PC-3 (cell line): ENCODE measurements around the gene R3HCC1L. TPM values are rescaled to one million over a fixed set of nuclear protein-coding genes. Genes with fewer than 3 reads are reported as not detected.
A peak's percentile ranks its signal among the peaks of the same experiment; 100 is the strongest.
"Not testable (repeated sequence)": the region's sequence is repeated elsewhere in the genome, so short reads cannot be mapped to it uniquely, and the experiment has no call there.

ENCODE experiments used
- ATAC-seq: fragments of 200-7000 bp; cut with Tn5 transposase; 2 replicates; pipeline ENCODE4 v1.9.1; 2020; ENCODE audit warnings: mild to moderate bottlenecking, moderate library complexity
- BruUV-seq: library from RNA; stranded (reverse); fragments of 400-500 nt; replicated peaks from 2 replicates; lab custom pipeline; 2021; lab: Mats Ljungman, UMichigan
- CTCF ChIA-PET: fragments of 300-600 bp; sonication (Branson Sonifier 250); formaldehyde crosslinking; loops from one replicate; lab custom pipeline; 2022; ENCODE audit warnings: antibody characterized with exemption; lab: Charles Lee
- POLR2A ChIA-PET: fragments of 300-600 bp; sonication (Branson Sonifier 250); formaldehyde crosslinking; loops from one replicate; lab custom pipeline; 2022; ENCODE audit warnings: antibody characterized with exemption; ENCODE audit not compliant: unreplicated experiment; lab: Charles Lee
- DNase-seq: peaks from one replicate; pipeline ENCODE4 v3.0.0-alpha.2; 2015
- H2AFZ ChIP-seq: fragments of 300-600 bp; sonication (generic); 2 replicates; pipeline ENCODE4 v1.6.0; 2016; ENCODE audit warnings: antibody characterized with exemption, low read length
- H3F3A ChIP-seq: fragments of 300-600 bp; sonication (generic); one replicate; pipeline ENCODE4 v1.6.0; 2017; ENCODE audit warnings: antibody characterized with exemption, low read length, control low read depth, mild to moderate bottlenecking; ENCODE audit not compliant: unreplicated experiment
- H3K27ac ChIP-seq: fragments of 300-600 bp; sonication (generic); 2 replicates; pipeline ENCODE4 v1.5.1; 2016; ENCODE audit warnings: mild to moderate bottlenecking, low read length
- H3K27me3 ChIP-seq: fragments of 300-600 bp; sonication (generic); 2 replicates; pipeline ENCODE4 v1.6.1; 2016; ENCODE audit warnings: low read length, mixed read lengths
- H3K36me3 ChIP-seq: fragments of 300-600 bp; sonication (generic); 2 replicates; pipeline ENCODE4 v1.6.1; 2016; ENCODE audit warnings: low read depth, mixed run types, low read length, mixed read lengths
- H3K4me1 ChIP-seq: fragments of 300-600 bp; sonication (generic); 2 replicates; pipeline ENCODE4 v1.5.1; 2016; ENCODE audit warnings: low read length; ENCODE audit not compliant: insufficient read depth
- H3K4me2 ChIP-seq: fragments of 300-600 bp; sonication (generic); 2 replicates; pipeline ENCODE4 v1.6.0; 2016; ENCODE audit warnings: low read length
- H3K4me3 ChIP-seq: fragments of 300-600 bp; sonication (generic); 2 replicates; pipeline ENCODE4 v1.5.1; 2016; ENCODE audit warnings: mild to moderate bottlenecking, low read length, mixed read lengths
- H3K79me2 ChIP-seq: fragments of 300-600 bp; sonication (generic); 2 replicates; pipeline ENCODE4 v1.6.1; 2017; ENCODE audit warnings: low read length, mixed read lengths
- H3K9ac ChIP-seq: fragments of 300-600 bp; sonication (generic); 2 replicates; pipeline ENCODE4 v1.6.0; 2016; ENCODE audit warnings: mild to moderate bottlenecking, low read length
- H3K9me2 ChIP-seq: fragments of 300-600 bp; sonication (generic); replicated peaks from 2 replicates; pipeline ENCODE4 v1.6.1; 2016; ENCODE audit warnings: mixed run types, low read length, mixed read lengths
- H3K9me3 ChIP-seq: fragments of 300-600 bp; sonication (generic); 2 replicates; pipeline ENCODE4 v1.6.1; 2016; ENCODE audit warnings: low read length, mixed read lengths
- H4K20me1 ChIP-seq: fragments of 300-600 bp; sonication (generic); 2 replicates; pipeline ENCODE4 v1.6.1; 2016; ENCODE audit warnings: low read length, mixed read lengths
- CTCF ChIP-seq: fragments of 300-600 bp; sonication (generic); conservative IDR thresholded peaks from 2 replicates; pipeline ENCODE4 v1.5.1; 2017; ENCODE audit warnings: antibody characterized with exemption, low read depth, mild to moderate bottlenecking, low read length
- EZH2 ChIP-seq: fragments of 300-600 bp; sonication (generic); IDR thresholded peaks from one replicate; pipeline ENCODE4 v1.6.1; 2017; ENCODE audit warnings: antibody characterized with exemption, mild to moderate bottlenecking, low read length; ENCODE audit not compliant: unreplicated experiment
- EZH2phosphoT487 ChIP-seq: fragments of 300-600 bp; sonication (generic); IDR thresholded peaks from 2 replicates; pipeline ENCODE4 v1.6.1; 2018; ENCODE audit warnings: mild to moderate bottlenecking, antibody characterized with exemption, low read length, borderline replicate concordance
- intact Hi-C: fragments of 100-400 bp; cut with micrococcal nuclease; formaldehyde crosslinking; loops from 2 replicates; pipeline ENCODE4 v1.9.0; 2023
- total RNA-seq: library from RNA; depleted of rRNA; stranded (reverse); fragments of >200 nt; gene quantifications from 2 replicates; pipeline ENCODE4 v1.2.3, GENCODE V29; 2014

The R3HCC1L gene
- total RNA-seq, 1 experiment from 2014 or later: 15.3 TPM

DNA sequence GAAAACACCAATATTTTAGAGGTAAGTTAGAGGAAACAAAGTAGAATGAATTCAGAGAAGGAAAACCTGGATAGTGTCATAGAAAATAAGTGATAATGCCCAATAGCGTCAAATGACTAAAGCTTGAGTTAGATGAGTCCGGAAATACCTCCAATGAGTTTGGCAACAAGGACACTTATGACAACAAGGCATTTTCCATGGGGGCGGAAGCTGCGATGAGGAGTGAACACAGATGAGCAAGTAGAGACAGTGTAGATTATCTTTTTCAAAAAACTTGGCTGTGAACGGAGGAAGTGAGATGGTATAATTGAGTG is 383 bp upstream of the R3HCC1L start:
- peak; percentile 9 for ATAC-seq
- POLR2A ChIA-PET: interaction anchor here (0.6 kb wide), 1 partner anchor 261 kb away, joined by 3 read pairs; no protein-coding TSS in a partner anchor
- peak; percentile 16 for DNase-seq
- no peaks in the 10 kb centered on the region for H3K9me2 ChIP-seq
- no peaks in the 10 kb centered on the region for H3K9me3 ChIP-seq
- BruUV-seq: TSS peak; percentile 46
- no peaks in the 10 kb centered on the region for H3F3A ChIP-seq
- peak overlapping the region; percentile 97; the same call in 1 of the 2 replicates for H3K9ac ChIP-seq
- H4K20me1 ChIP-seq: no peaks in the 10 kb centered on the region
- intact Hi-C loops: no loop called here
- TF ChIP-seq EZH2phosphoT487: no peak
- TF ChIP-seq CTCF: no peak
- TF ChIP-seq EZH2: no peak
- H3K27ac ChIP-seq: no peak overlapping the region
- no peaks in the 10 kb centered on the region for H3K36me3 ChIP-seq
- CTCF ChIA-PET: interaction anchor here (0.6 kb wide), 1 partner anchor 309 kb away, joined by 3 read pairs; no protein-coding TSS in a partner anchor
- H3K79me2 ChIP-seq: peaks cover 45% of the 10 kb centered on the region
- H3K4me2 ChIP-seq: peak overlapping the region; percentile 86
- peaks cover 6% of the 10 kb centered on the region; the same call in 1 of the 2 replicates for H3K4me1 ChIP-seq
- H3K4me3 ChIP-seq: peak overlapping the region; percentile 95
- H2AFZ ChIP-seq: peak overlapping the region; percentile 92
- H3K27me3 ChIP-seq: no peaks in the 10 kb centered on the region

- H4K20me1 ChIP-seq: 0 out of 2 replicates have a peak, but pooled peaks cover 7% of the 10 kb centered on the region
- intact Hi-C loops: no loop called here
- no peaks in the 10 kb centered on the region for H3K9me2 ChIP-seq
- H3K27ac ChIP-seq: peak overlapping the region; percentile 60
- peaks cover 58% of the 10 kb centered on the region for H3K79me2 ChIP-seq
- peak overlapping the region; percentile 95 for H3K4me3 ChIP-seq
- BruUV-seq: TSS peak; percentile 44
- CTCF ChIA-PET: no interaction called here
- H3K4me1 ChIP-seq: peaks cover 6% of the 10 kb centered on the region; the same call in 1 of the 2 replicates
- DNase-seq (no peak), ATAC-seq (peak; percentile 4; the same call in 1 of the 2 replicates)
- peak overlapping the region; percentile 97 for H3K9ac ChIP-seq
- H3K36me3 ChIP-seq: no peaks in the 10 kb centered on the region
- no peaks in the 10 kb centered on the region for H3K9me3 ChIP-seq
- peak overlapping the region; percentile 86 for H3K4me2 ChIP-seq
- no peaks in the 10 kb centered on the region for H3F3A ChIP-seq
- H3K27me3 ChIP-seq: no peaks in the 10 kb centered on the region
- no peak for TF ChIP-seq EZH2
- no peak for TF ChIP-seq CTCF
- no peak for TF ChIP-seq EZH2phosphoT487
- POLR2A ChIA-PET: interaction anchor here (0.5 kb wide), 1 partner anchor 136 kb away, joined by 3 read pairs; no protein-coding TSS in a partner anchor
- peak overlapping the region; percentile 92 for H2AFZ ChIP-seq
Measured at GRCh38 chr10:98135222-98135899, 904 bp downstream of the R3HCC1L start.

GRCh38 chr10:98136775-98137174 is 2.3 kb downstream of the R3HCC1L start:
- H4K20me1 ChIP-seq: peaks cover 10% of the 10 kb centered on the region; the same call in 1 of the 2 replicates
- DNase-seq, CTCF ChIA-PET, POLR2A ChIA-PET, H2AFZ ChIP-seq, H3F3A ChIP-seq, ATAC-seq, H3K27ac ChIP-seq, BruUV-seq, H3K9me2 ChIP-seq, H3K4me1 ChIP-seq, H3K4me2 ChIP-seq, H3K36me3 ChIP-seq, intact Hi-C loops, H3K4me3 ChIP-seq, H3K27me3 ChIP-seq, H3K9me3 ChIP-seq, H3K9ac ChIP-seq: not testable (repeated sequence)
- peaks cover 71% of the 10 kb centered on the region for H3K79me2 ChIP-seq
